ENCODE measurements around the gene DPYD.

The DPYD gene

DNA sequence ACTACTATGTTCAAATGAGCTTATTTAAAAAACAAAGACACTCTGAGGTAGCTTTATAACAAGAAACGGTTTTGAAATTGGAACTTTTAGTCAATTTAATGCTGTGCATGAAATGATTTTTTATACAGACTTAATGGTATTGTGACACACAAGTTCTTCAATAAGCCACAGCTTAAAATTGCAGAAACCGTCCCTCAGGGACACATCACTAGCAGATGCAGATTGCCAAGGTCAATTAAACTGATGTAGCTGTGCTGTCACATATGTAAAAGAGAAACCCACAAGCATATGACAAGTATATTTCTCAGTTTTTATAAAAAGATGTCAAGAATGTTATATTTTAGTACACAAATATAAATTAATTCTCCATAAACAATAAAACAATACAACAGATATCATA is 366.9 kb downstream of the DPYD start:
- no peak for DNase-seq (ENCODE audit: low read depth in 2 of 2, low spot score in 1 of 2)

DNA sequence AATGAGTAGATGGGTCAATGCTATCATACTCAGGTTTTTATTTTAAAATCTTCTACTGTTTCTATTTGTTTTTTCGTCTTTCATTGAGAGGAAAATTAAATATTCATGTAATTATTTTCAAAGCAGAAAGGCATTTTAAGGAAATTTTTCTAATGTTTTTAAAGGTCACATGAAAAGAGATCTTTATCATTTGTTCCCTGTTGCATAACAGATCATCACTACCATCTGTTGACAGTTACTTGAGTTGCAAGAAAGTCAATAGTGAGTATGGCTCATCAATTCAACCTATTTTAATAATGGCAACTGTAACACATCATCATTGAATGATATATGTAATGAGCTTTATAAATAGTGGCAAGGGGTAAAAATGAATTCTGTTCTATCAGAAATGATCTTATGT is 369.7 kb downstream of the DPYD start:
- no peak for DNase-seq (ENCODE audit: low read depth in 2 of 2, low spot score in 1 of 2)

DNA sequence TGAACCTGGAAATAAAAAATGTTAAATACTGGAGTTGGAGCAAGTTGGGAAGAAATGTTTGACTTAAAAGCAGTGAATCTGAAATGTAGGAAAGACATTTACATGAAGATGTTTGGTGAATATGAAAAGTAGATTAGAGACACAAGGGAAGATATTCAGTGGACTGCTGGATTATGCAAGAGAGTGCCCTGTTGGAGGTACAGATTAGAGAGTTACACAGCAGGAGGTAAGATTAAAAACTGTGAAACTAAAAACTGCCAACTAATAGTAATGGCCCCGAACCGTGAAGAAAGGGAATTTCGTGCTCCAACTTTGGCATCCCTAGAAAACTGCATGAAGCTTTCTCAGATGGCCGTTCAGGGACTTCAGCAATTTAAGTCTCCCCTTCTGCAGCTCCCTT is 375.4 kb downstream of the DPYD start:
- DNase-seq (ENCODE audit: low read depth in 2 of 2, low spot score in 1 of 2): no peak

DNA sequence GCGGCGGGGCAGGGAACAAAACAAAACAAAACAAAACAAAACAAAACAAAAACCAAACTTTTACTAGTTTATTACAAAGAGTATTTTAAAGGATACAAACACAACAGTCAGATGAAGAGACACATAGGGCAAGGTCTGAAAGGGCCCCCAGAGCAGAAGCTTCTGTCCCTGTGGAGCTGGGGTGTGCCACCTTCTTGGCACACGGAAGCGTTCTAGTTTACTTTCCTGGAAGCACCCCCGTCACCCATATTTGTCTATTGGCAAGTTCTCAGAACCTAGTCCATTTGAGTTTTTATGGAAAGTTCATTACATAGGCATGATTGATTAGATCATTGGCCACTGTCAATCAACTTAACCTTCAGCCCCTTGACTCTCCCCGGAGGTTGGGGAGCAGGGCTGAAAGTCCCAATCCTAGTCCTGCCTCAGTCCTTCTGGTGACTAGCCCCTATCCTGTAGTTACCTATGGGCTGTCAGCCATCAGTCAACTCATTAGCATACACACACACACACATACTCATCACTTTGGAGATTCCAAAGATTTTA is 380.4 kb downstream of the DPYD start:
- no peak for DNase-seq (ENCODE audit: low read depth in 2 of 2, low spot score in 1 of 2)

DNA sequence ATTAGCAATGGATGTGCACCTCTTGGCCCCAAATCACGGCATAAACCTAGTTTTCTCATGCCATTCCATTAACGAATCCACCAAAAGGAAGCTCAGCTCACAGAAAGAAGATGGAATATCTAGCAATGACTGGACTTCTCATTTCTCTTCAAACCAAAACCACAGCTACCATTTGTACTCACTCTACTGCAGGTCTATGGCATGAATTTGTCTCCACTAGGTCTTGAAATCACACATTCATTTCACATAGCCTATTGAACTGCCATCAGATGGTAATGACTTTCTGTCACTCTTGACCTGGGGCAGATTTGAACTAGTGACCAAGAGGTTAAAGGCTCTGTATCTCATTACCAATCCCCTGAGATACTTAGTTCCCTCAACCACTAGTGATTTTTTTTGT is 382.7 kb downstream of the DPYD start:
- no peak for DNase-seq (ENCODE audit: low read depth in 2 of 2, low spot score in 1 of 2)

DNA sequence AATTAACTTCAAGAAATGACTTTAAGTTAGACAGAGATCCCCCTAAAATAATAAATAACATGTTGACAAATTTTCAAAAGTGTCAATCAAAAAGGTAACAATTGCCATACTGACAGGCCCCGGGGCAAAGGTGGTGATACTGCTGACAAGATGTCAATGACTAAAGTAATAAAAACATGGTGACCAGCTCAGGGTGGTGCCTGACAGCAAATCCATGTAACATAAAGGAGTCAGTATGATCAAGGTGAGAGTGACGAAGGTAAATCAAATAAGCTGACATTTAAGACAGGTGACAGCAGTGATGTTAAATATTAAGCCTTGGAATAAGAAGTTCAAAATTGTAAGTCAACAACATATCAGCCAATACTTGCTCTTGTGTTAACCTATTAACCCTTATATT is 387.5 kb downstream of the DPYD start:
- no peak for DNase-seq (ENCODE audit: low read depth in 2 of 2, low spot score in 1 of 2)

DNA sequence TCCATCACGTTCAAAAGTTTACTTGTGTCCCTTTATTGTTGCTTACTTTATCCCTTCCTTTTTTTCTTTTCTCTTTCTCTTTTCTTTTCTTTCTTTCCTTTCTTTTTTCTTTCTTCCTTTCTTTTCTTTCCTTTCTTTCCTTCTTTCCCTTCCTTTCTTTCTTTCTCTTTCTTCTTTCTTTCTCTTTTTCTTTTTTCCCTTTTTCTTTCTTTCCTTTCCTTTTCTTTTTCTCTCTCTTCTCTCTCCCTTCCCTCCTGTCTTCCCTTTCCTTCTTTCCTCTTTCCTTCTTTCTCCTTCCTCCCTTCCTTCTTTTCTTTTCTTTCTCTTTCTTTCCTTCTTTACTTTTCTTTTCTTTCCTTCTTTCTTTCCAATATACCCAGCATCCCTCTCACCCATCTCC is 391.2 kb downstream of the DPYD start:
- DNase-seq (ENCODE audit: low read depth in 2 of 2, low spot score in 1 of 2): no peak

DNA sequence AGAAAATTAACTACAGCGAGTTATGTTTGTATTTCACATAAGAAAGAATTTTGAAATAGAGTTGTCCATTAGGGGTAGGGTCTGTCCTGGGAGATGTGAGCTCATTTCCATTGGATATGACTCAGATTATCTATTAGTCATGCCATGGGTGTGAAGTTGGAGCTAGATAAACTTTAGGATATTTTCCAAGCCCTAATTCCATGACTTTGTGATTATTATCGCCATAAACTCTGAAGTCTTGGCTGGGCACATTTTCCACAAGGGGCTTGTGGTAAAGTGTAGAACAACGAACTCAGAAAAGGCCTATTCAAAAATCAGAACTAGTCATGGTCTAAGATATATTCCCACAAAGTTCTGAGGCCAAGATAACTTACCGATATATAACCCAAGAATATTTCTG is 396.6 kb downstream of the DPYD start:
- DNase-seq (ENCODE audit: low read depth in 2 of 2, low spot score in 1 of 2): no peak

DNA sequence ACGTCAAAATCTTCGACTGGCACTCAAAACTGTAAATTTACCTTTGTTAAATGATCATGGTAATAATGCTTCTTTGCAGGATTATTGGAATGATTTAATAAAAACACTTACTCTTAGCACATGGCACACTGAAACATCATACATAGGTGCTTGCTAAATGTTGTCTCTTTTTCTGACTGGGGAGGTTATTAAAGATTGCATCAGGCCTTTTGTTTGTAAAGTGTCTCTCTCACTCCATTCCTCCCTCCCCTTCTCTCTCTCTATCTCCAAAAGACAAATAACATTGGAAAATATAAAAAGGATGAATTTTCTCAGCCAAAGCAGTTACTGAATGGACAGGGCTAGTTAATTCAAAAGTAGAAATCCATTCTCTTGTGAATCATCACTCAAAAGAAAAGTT is 404.2 kb downstream of the DPYD start:
- no peak for DNase-seq (ENCODE audit: low read depth in 2 of 2, low spot score in 1 of 2)

DNA sequence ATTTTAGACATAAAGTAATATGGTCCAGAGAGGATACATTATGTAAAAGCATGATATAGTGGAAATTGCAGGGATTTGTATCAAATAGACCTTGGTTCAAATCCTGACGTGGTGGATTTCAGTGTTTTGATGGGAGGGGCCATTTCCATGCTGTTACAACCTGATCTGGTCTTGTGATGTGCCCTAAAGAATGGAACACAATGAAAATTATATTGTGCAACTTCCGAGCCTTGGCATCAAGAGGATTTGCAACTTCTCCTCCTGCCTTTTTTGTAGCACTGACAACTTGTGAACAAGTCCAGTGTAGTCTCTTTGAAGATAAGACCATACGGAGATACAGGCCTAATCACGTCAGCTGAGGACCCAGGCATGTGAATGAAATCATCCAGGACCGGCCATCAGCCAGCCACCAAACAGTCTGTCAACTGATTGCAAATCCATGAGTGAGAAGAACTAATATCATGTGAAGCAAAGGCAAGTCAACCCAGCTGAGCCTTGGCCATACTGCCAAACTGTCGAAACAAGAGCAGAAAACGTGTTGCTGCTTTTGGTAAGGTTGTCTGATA is 412.1 kb downstream of the DPYD start:
- no peak for DNase-seq (ENCODE audit: low read depth in 2 of 2, low spot score in 1 of 2)

DNA sequence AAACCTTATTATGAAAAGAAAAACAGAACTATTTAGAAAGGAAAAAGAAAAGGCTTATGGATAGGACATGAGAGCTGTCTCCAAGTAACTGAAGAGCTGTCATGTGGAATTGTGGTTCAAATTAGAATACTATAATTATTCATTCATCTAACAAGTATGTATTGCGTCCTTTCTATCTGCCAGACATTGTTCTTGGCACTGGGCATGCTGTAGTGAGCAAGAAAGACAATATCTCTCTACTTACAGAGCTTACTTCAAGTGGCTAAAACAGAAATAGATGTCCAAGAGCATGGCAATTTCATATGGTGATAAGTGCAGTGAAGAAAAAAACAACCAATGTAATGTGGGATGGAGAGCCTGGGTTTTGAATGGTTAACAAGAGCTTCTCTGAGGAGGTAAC is 413.0 kb downstream of the DPYD start:
- DNase-seq (ENCODE audit: low read depth in 2 of 2, low spot score in 1 of 2): no peak

DNA sequence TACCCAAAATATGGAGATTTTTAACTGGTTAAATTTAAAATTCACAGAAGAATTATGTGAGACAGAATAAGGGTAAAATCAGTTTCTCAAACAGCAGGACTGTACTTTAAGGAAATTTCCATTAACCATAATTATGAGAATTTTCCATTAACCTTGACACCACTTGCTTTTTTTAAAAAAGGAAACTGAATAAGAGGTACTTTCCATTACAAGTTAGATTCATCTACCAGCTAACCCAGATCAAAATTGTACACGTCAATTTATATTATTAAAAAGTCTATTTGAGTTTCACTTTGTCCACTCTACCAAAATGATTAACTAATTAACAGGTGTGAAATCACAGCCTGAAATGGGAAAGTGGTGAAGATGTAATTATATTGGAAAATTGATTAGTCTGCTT is 414.5 kb downstream of the DPYD start:
- no peak for DNase-seq (ENCODE audit: low read depth in 2 of 2, low spot score in 1 of 2)

DNA sequence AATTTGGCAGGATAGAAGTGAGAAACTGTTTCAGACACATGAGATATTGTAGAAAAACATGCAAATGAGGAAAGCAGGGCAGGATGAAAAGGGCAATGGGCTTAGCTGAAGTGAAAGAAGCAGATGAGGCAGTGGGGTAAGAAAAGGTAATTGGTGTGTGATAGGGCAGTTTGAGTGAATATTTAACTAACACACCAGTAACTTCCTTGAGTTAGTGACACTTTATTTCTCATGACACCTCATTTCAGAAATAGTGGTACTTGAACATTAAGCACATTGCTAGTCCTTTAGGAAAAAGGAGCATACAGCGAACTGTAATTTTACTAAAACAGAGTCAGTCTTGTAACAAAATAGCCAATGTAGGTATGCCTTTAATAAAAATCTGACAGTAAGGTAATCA is 415.0 kb downstream of the DPYD start:
- DNase-seq (ENCODE audit: low read depth in 2 of 2, low spot score in 1 of 2): no peak

DNA sequence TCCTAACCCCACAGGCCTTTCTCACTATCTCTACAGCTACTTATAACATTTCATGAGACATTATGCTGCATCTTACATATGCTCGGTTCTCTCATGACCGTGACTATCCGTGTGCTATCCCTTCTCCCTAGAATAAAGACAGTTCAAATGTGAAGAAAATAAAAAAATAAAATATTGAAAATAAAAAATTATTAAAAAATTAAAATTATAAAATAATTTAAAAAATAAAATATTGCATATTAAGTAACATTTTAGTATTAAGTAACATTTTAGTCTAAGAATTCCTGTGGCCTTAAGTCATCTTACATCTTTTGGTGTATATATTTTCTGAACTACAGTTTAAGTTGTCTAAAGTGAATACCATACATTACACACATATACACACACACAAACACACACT is 415.5 kb downstream of the DPYD start:
- no peak for DNase-seq (ENCODE audit: low read depth in 2 of 2, low spot score in 1 of 2)

DNA sequence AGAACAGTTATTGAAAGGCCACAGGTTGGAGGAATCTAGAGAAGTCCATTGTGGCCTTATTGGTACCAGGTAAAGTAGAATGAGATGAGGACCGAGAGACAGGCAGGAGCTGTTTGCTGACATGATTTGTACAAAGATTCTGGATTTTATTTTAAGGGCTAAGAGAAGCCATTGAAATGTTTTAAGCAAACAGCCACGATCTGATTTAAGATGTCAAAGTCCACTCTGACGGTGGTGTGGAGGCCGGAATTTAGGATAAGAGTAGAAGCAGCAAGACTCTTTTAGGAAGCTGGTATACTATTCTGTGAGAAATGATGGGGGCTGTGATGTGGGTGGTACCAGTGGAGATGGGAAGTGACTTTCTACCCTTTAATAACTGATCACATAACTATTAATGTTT is 418.5 kb downstream of the DPYD start:
- DNase-seq (ENCODE audit: low read depth in 2 of 2, low spot score in 1 of 2): no peak

DNA sequence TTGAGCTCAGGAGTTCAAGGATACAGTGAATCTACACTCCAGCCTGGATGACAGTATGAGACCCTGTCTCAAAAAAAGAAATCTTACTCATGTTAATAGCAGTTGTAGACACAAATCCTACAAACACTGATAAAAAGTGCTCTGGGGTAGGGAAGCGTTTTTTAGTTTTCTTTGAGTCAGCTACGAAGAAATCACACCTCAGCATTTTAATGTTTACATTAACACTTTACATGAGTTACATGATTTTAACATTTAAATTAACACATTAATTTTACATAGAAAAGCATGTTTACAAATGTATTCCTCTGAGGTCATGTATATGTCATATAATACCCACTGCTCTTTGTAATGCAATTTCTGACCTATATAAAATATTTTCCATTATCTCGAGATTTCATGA is 419.2 kb downstream of the DPYD start:
- DNase-seq (ENCODE audit: low read depth in 2 of 2, low spot score in 1 of 2): no peak

DNA sequence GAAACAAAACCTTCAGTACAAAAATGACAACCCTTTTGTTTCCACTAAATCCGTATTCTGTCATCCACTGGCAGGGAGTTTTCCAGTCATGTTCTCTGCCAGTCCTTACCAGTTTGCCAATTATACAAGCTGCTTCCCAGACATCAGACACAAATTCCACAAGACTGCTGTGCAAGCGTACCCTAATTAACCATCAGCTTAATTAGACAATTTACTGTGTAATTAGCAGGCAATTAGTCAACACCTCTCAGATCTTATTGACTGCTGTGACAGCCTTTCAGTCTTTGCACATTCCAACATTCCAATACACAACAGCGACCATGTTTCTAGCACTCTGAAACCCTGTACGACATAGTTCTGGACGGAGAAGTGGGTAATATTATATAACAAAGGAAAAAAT is 420.1 kb downstream of the DPYD start:
- no peak for DNase-seq (ENCODE audit: low read depth in 2 of 2, low spot score in 1 of 2)

DNA sequence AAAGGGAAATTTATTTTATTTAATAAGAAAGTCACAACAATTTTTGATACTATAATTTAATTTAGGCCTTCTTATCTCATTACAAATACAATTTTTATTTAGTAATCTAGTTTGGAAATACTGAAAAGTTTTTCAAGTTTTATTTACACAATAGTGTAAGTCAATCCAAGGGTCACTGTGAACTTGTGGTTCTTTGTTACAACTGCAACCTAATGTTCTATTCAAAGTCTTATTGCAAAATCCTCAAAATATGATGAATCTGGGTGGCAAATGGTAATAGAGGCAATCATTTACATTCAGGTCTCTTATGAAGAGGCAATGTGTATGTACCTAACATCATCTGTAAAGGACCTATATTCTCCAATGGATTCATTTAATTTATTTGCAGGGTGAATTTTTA is 421.2 kb downstream of the DPYD start:
- DNase-seq (ENCODE audit: low read depth in 2 of 2, low spot score in 1 of 2): no peak

DNA sequence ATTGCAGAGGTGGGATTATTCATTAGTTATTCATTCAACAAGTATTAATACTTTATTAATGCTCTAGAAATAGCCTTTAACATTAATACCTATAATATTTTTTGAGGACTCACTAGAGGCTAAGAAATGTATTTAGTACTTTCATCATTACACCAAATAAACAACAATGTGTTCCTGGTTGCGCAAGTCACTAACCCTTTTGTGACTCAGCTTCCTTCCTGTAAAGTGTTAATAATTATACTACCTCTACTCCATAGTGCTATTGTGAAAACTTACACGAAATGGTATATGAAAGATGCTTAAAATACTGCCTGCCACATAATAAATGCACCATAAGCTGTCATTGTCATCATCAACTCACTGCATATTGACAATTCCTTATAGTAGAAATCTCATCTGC is 431.0 kb downstream of the DPYD start:
- no peak for DNase-seq (ENCODE audit: low read depth in 2 of 2, low spot score in 1 of 2)

DNA sequence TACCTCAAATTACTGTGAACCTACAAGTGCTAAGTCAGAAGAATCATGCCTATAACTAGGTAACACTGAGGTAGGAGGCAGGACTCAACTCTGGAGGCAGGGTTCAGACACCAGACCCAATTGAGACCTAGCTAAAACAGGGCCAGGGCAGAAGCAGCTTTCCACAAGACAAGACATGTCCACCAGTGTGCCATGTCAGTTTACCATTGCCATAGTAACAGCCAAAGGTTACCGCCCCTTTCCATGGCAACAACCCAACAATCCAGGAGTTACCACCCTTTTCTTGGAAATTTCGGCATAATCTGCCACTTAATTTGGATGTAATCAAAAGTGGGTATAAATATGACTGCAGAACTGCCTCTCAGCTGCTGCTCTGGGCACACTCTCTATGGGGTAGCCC is 432.3 kb downstream of the DPYD start:
- DNase-seq (ENCODE audit: low read depth in 2 of 2, low spot score in 1 of 2): no peak

DNA sequence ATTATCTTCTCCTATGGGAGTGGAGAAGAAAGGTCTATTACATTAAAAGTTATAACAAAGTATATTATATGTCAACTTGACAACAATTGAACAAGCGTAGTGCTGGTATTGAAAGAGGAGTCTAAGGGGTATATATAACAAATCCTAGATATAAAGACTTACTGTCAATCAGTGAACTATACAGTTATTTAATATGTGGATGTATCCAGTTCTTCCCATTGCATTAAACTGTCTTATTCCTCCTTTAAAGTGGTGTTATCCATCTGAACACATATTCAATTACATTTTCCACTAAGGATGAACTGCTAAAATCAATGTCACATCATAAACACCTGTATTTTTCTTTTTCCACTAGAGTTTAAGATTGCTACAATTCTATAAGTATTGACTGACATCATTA is 438.8 kb downstream of the DPYD start:
- DNase-seq (ENCODE audit: low read depth in 2 of 2, low spot score in 1 of 2): no peak

DNA sequence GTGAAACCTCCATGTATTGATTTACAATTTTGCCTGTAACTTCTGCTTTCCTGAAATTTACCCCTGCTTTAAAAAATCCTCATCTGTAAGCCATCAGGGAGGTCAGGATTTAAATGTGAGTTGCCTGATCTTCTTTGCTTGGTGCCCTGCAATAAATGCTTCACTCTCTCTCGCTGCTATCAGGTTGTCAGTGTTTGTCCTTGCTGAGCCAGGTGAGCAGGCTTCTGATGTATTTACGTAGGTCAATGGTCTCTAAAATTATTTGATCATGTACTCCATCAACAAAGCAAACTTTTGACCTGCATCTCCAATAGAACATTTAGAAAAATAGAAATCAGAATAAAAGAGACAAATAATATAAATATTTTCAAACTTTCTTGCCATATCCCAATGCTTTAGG is 453.4 kb downstream of the DPYD start:
- DNase-seq (ENCODE audit: low read depth in 2 of 2, low spot score in 1 of 2): no peak

DNA sequence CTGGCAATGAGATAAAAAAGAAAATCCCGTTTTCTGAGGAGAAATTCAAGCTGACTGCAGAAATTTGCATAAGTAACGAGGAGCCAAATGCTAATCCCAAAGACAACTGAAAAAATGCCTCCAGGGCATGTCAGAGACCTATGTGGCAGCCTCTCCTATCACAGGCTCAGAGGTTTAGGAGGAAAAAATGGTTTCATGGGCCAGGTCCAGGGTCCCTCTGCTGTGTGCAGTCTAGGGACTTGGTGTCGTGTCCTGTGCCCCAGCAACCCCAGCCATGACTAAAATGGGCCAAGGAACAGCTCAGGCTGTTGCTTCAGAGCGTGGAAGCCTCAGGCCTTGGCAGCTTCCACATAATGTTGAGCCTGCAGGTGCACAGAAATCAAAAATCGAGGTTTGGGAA is 456.5 kb downstream of the DPYD start:
- no peak for DNase-seq (ENCODE audit: low read depth in 2 of 2, low spot score in 1 of 2)

DNA sequence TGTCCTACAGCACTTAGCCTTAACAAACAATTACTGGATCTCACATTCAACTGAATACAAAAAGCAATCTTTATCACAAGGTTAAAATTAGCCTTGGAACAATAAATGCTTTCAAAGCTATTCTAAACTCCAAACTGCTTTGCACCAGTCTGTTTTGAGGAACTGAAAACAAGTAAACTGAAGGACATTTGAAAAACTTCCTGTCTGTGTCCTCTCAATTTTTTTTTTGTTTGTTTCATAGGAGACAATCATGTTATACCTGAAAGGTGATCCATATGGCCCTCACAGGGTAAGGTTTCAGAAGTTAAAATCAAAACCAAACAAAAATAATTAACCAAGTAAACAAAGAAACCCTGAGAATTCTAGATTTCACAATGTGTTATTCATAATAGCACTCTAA is 459.1 kb downstream of the DPYD start:
- no peak for DNase-seq (ENCODE audit: low read depth in 2 of 2, low spot score in 1 of 2)

Measured in stimulated activated CD8-positive, alpha-beta memory T cell treated with anti-CD3 and anti-CD28 coated beads, Interleukin-4, amount 100 ng/mL, for 4 hours (primary cell).